Measurements from ENCODE around the gene MARCHF10. TPM values are rescaled to one million over a fixed set of nuclear protein-coding genes. Genes with fewer than 3 reads are reported as not detected.

The MARCHF10 gene
- total and polyA plus RNA-seq, 9 of the 15 experiments (the other 6 are each of a cell fraction or from before 2014, with no cell fraction given), result not detected

DNA sequence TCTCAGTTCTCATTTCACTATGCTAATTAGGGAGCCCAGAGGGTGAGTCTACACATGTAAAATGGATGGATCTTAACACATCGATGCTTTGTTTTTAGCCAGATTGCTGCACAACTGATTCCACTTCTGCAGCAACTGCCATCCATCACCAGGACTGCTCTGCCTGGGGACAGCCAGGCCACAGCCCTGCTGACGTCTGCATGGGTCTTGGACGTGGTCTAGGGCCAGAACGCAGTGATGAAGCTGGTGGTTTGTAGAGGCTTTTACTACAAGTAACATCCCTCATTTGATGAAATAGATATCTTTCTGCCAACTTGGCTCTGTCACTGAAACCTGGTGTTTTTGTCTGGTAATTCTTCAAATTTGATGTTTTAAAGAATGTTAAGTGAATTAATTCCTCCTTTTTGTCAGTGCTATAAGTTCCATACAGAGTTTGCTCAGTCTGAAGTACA, 50.6 kb downstream of the MARCHF10 start:
- peaks cover 4% of the 10 kb centered on the region; the same call in 1 of the 2 replicates for H4K20me1 ChIP-seq (replicated peaks; ENCODE audit: control insufficient read depth, insufficient read depth, low read length)
- no peaks in the 10 kb centered on the region for H3K9me3 ChIP-seq (replicated peaks; ENCODE audit: control insufficient read depth, insufficient read depth, low read depth, low read length)
- H3K4me2 ChIP-seq (ENCODE audit: insufficient read depth, low read length), result no peak overlapping the region
- no peak for TF ChIP-seq ZNF324 (CRISPR knock-in tag; IDR thresholded peaks at IDR 0.05)
- TF ChIP-seq PHB2 (IDR thresholded peaks at IDR 0.05; ENCODE audit: low read depth), result no peak
- 0 out of 2 replicates have a peak, but pooled peaks have one; percentile 33 for TF ChIP-seq ZBTB17 (CRISPR knock-in tag; IDR thresholded peaks at IDR 0.05)
- no peak for TF ChIP-seq SRSF9 (IDR thresholded peaks at IDR 0.05; ENCODE audit: borderline replicate concordance, low read depth, low read length)
- no peak for TF ChIP-seq ESRRB (CRISPR knock-in tag; IDR thresholded peaks at IDR 0.05; ENCODE audit: borderline replicate concordance)
- TF ChIP-seq DIDO1 (tag; IDR thresholded peaks at IDR 0.05; ENCODE audit: low read depth), result no peak
- no peak for TF ChIP-seq RBM15 (IDR thresholded peaks at IDR 0.05; ENCODE audit: insufficient read depth, low read length)
- no peak for TF ChIP-seq RHOXF2B (CRISPR knock-in tag; conservative IDR thresholded peaks at IDR 0.05)
- TF ChIP-seq HMGN3 (IDR thresholded peaks at IDR 0.05; ENCODE audit: borderline replicate concordance, extremely low read depth, insufficient read length, low read depth, low read length), result no peak
- TF ChIP-seq MEIS2 (IDR thresholded peaks at IDR 0.05; ENCODE audit: partially characterized antibody), result peak; percentile 6
- no peak for TF ChIP-seq PURB (CRISPR knock-in tag; IDR thresholded peaks at IDR 0.05; ENCODE audit: low read depth)
- TF ChIP-seq WHSC1 (IDR thresholded peaks at IDR 0.05; ENCODE audit: low read length), result no peak
- TF ChIP-seq, protein P1, sequence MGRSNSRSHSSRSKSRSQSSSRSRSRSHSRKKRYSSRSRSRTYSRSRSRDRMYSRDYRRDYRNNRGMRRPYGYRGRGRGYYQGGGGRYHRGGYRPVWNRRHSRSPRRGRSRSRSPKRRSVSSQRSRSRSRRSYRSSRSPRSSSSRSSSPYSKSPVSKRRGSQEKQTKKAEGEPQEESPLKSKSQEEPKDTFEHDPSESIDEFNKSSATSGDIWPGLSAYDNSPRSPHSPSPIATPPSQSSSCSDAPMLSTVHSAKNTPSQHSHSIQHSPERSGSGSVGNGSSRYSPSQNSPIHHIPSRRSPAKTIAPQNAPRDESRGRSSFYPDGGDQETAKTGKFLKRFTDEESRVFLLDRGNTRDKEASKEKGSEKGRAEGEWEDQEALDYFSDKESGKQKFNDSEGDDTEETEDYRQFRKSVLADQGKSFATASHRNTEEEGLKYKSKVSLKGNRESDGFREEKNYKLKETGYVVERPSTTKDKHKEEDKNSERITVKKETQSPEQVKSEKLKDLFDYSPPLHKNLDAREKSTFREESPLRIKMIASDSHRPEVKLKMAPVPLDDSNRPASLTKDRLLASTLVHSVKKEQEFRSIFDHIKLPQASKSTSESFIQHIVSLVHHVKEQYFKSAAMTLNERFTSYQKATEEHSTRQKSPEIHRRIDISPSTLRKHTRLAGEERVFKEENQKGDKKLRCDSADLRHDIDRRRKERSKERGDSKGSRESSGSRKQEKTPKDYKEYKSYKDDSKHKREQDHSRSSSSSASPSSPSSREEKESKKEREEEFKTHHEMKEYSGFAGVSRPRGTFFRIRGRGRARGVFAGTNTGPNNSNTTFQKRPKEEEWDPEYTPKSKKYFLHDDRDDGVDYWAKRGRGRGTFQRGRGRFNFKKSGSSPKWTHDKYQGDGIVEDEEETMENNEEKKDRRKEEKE (IDR thresholded peaks at IDR 0.05; ENCODE audit: borderline replicate concordance in 1 of 2, control insufficient read depth in 1 of 2, low read depth in 2 of 2, low read length in 1 of 2), result no peak
- TF ChIP-seq RFX7 (CRISPR knock-in tag; IDR thresholded peaks at IDR 0.05), result no peak
- no peak for TF ChIP-seq ZBTB8A (IDR thresholded peaks at IDR 0.05; ENCODE audit: partially characterized antibody)
- in situ Hi-C loops (cut with MboI) (no loop called here), intact Hi-C loops (cut with micrococcal nuclease) (no loop called here)
- CTCF ChIA-PET (ENCODE audit: low intra/inter-chr PET ratio), result no interaction called here
- no peaks in the 10 kb centered on the region for H3K36me3 ChIP-seq (ENCODE audit: control insufficient read depth, insufficient read depth, low read length)
- no peak overlapping the region for H3K27ac ChIP-seq (ENCODE audit: extremely low read depth, low read depth, low read length)
- no peaks in the 10 kb centered on the region for H3K4me1 ChIP-seq (replicated peaks in 1 of 2; ENCODE audit: control insufficient read depth in 2 of 2, insufficient read depth in 2 of 2, low read length in 2 of 2)
- H3K9ac ChIP-seq (ENCODE audit: insufficient read depth in 1 of 2, low read depth in 2 of 2, low read length in 2 of 2), result no peak overlapping the region
- FAIRE-seq, result no peak
- ATAC-seq, result no peak
- WGBS (ENCODE audit: insufficient coverage, low coverage, missing lambda C conversion rate), result 4% methylated on average over 4 of the region's 4 CpGs
- no peak for DNase-seq (ENCODE audit: extremely low read depth in 1 of 4, low spot score in 3 of 4)
- POLR2A ChIA-PET, result interaction anchor here (0.7 kb wide), 1 partner anchor 45 kb away, joined by 3 read pairs; no protein-coding TSS in a partner anchor
- no peak overlapping the region for H3K4me3 ChIP-seq
- BruUV-seq (replicated peaks), result no TSS peak
- H2AFZ ChIP-seq (ENCODE audit: low read depth, low read length), result no peak overlapping the region
- H3K79me2 ChIP-seq (ENCODE audit: control insufficient read depth, insufficient read depth, low read length), result no peaks in the 10 kb centered on the region
- no peaks in the 10 kb centered on the region for H3K9me1 ChIP-seq (ENCODE audit: control insufficient read depth, insufficient read depth, low read length)
- H3K27me3 ChIP-seq (ENCODE audit: control insufficient read depth in 2 of 2, insufficient read depth in 2 of 2, low read length in 2 of 2), result peaks cover 52 to 57% of the 10 kb centered on the region in 2 experiments

Measured in K562 (cell line).